Measurements from ENCODE around the gene SLC40A1.

- TF ChIP-seq CTCF (IDR thresholded peaks at IDR 0.05; ENCODE audit: insufficient read depth, low read depth, low read length) (no peak), EZH2 (IDR thresholded peaks at IDR 0.05; ENCODE audit: insufficient read depth, low read length) (no peak)
These were observed 42.2 kb downstream of the SLC40A1 start for GRCh38 chr2:189538402-189538801.

Measured in astrocyte (in vitro differentiated cells and primary cell).